NCI-H748 treated with DMSO at 0.1 percent for 48 hours (cell line): ENCODE results near the gene NPEPL1.

ENCODE experiments used
- DNase-seq: peaks from one replicate; lab custom pipeline; 2025; lab: John Stamatoyannopoulos, UW

The NPEPL1 gene

DNA sequence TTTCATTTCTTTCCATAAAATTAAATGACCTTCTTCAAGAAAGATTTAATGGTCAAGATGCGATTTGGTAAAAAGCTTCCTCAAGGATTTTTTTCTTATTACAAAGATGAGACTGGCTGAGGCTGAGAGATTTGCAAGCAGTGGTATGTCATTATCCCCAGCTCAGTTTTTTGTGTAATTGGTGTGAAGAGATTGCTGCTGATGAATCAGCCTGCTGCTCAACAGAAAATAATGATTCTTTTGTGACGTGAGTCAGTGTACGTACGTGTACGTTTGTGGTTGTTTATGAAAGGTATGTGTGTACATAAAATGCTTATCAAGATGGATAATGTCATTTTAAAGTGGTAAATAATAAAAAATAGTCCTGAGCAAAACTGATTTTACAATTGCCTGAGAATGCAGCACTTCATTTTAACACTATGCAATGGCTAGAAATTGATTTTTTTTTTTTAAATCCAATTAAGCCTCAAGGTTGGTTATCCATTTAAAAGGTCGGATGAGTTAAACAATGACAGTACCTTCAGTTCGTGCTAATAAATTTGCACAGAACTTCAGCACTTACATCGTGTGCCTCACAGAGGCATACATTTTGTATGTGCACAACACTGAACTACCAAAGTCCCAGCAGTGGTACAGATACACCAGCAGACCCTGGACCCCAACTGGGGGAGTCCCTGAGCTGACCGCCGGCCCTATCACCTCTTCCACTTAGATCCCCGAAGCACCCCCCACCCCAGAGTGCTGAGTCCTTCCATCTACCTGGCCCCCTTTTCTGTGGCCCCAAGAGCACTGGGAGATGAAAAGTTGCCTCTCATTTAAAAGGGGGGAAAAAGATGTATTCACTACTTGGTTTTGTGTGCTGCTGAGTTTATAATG, 9.7 kb upstream of the NPEPL1 start:
- no peak for DNase-seq

DNA sequence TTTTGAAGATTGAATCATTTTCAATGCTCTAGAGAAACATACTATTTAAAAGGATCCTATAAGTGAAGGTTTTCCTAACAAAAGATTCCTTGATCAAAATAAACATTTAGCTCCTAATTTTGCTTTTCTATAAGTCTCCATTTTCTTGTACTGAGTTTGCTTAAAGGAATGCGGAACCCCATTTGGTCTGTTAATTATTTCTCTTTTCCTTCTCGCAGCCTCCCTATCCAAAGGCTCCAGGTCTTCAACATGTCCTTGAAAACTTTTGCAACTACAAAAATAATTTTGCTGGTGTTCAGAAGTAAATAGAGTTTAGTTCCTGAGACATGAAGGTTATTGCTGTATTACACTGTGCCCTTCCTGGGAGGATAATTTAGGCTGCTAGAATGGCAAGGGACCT, 8.3 kb upstream of the NPEPL1 start:
- DNase-seq: no peak

DNA sequence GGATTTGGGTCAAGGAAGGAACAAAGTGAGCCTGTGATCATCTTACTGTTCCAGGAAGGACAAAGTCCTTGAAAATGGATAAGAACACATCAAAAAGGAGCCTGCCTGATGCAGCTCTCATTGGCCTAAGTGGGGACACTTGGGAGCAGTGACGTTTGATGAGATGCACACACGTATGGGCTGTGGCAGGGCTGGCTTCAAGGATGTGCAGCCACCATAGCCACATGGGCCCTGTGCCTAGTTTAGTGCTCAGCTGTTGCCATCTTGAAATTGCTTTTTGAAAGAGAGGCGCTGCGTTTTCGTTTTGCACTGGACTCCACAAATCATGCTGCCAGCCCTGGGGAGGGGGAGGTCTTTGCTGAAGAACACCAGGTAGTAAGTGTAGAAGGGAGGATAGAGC, 6.6 kb upstream of the NPEPL1 start:
- no peak for DNase-seq

DNA sequence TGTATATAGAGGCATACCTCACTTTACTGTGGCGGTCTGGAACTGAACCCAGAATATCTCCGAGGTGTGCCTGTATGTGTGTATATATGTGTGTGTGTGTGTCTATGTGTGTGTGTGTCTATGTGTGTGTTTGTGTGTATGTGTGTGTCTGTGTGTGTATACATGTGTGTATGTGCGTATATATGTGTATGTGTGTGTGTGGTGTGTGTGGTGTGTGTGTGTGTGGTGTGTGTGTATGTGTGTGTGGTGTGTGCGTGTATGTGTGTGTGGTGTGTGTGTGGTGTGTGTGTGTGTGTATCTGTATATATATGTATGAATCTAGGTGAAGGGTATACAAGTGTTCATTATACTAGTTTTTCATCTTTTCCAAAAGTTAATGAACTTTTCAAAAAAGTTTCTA, 4.2 kb upstream of the NPEPL1 start:
- DNase-seq: no peak

DNA sequence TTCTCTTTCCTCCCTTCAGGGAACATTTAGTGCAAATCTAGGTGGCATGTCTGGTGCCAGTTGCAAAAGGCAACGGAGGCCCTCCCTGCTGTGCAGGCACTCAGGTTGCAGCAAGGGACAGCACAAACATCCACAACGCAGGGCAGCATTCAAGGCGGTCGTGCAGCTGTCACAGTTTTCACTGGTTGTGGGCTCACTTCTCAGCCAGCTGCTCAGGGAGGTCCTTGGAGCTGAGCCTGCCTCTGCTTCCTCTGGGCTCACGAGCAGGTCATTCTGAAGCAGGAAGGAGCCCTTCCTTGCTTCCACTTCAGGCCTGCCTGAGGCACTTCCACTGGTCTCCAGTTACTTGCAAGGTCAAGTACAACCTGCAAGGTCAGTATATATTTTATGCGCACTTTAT, 3.8 kb upstream of the NPEPL1 start:
- DNase-seq: no peak

DNA sequence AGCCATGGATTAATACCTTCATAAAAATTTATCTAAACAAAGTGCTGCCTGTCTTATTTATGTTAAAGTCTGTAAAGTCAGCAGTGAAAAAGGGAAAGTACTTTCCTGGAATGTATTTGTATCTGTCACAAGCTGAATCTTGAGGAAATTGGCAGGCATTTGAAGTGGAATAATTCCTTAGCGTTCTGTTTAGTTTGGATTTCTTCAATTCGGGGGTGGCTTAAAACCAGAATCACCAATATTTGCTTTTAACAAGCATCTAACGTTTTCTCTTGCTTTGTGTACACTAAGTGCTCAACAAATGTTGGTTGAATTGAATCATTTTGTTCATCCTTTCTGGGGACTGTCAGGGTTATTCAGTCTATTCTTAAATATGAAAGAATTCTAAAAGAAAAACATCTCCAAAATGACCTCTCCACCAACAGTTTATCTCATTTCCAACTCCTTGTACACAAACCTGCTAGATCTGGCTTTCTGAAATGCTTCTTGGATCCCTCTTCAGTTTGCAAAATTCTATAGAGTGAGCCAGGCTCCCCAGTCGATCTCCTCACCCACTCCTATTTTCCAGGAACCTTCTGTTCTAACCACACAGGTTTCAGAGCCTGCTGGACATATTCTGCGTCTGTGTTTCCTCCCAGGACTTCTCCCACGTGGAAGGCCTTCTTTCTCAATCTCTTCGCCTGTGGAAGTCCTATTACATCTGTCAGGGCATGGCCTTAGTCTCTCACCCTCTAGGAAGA, 2.0 kb upstream of the NPEPL1 start:
- DNase-seq: no peak

DNA sequence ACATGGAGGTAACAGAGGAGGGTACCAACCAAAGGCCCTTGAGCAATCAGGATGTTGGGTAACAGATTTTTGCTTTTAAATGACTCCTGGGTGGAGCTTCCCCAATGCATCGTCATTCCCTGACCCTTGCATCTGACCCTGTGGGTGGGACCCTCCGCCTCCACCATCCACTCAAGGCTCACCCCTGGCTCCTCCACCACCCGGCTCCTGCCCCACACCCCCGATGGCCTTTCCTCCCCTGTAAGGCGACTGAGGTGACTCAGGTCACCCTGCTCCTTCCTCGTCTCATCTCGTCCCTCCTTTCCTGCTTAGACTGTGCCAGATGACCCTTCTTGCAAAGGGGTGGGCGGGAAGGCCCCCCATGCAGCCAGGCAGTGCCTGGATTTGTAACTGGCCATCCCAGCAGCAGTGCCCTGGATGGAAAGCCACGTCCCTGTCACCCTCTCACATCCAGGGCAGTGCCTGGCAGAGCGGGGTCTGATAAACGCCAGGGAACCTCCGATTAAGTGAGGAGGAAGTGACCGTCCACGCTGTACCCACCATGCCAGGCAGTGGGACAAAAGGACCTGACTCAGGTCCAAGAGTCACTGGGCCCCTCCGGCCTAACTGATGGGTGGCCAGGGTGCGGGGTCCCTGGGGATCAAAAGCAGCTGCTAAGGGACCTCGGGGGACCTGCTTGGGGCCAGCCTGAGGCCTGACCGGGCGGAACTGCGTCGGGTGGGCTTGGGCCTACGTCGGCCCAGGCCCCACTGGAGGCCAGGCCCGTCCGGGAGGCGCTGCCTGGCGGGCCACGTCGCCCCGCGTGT, 624 bp upstream of the NPEPL1 start:
- no peak for DNase-seq

DNA sequence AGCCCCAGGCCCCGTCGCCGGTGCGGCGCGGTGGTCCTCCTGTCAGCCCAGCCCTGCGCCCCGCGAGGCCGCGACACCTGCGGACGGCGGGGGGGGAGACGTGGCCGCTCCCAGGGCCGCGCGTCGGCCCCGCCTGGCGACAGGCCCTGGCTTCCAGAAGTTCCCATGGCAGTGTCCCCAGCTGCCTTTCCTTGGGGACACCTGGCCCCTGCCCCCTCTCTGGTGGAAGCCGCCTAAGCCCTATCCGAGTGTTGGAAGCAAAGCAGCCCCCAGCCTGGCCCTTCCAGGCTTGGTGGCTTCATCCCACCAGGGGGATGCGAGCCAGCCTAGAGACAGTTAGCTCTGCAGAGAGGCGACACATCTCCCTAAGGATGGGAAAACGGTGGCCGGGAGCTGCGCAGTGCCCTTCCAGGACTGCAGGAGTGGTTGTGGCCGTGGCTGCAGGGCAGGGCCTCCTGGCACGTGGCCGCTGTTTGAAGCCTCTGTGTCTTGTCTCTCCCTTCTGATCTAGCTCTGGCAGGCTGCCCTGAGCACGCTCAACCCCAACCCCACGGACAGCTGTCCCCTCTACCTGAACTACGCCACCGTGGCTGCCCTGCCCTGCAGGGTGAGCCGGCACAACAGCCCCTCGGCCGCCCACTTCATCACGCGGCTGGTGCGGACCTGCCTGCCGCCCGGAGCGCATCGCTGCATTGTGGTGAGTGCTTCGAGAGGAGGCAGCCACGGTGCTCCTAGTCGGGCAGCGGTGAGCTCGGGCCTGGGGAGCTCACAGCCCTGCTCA, 816 bp downstream of the NPEPL1 start:
- DNase-seq: no peak

DNA sequence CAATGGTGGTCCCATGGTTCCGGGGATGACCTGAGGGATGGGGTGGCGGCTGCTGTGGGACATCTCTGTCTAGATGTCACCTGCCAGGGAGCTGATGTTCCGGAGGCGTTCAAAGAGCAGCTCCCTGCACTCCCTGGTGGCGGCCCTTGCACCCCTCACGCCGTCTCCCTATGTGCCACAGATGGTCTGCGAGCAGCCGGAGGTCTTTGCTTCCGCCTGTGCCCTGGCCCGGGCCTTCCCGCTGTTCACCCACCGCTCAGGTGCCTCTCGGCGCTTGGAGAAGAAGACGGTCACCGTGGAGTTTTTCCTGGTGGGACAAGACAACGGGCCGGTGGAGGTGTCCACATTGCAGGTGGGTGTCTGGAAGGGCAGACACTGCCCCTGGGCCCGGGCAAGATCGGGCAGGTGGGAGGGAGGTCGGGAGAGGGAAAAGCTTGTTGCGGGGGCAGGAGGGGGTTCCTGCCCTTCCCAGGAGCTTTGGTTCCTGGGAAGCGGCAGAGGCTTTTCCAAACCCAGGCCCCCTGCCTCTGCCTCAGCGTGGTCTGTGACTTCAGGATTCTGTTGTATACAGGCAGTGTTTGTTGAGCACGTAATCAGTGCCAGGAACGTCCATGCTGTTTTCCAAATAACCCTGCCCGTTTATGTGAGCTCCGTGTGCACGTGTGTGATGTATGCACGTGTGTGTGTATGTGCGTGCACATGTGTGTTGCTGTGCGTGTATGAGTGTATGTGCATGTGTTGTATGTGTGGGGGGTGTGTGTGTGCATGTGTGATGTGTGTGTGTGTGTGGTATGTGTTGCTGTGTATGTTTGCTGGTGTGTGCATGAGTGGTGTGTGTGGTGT, 1.9 kb downstream of the NPEPL1 start:
- DNase-seq: no peak

DNA sequence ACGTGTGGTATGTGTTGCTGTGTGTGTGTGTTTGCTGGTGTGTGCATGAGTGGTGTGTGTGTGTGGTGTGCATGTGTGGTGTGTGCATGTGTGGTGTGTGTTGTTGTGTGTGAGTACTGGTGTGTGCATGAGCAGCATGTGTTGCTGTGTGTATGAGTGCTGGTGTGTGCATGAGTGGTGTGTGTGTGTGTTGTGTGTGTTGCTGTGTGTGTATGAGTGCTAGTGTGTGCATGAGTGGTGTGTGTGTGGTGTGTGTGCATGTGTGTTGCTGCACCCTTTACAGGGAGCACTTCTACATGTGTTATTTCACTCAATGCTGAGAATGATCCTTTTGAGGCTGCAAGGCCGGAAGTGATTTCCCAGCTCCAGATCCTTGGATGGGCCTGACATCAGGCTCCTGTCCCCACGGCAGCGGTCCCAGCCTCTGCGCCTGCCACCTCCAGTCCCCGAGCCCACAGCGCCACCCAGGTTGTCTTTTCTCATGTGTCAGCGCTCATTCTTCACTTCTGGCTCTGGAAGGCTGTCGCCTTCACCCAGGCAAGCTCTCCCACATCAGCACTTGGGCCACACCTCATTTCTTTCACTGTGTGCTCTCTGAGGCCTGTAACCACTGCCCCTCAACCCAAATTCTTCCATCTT, 2.6 kb downstream of the NPEPL1 start:
- DNase-seq: no peak

DNA sequence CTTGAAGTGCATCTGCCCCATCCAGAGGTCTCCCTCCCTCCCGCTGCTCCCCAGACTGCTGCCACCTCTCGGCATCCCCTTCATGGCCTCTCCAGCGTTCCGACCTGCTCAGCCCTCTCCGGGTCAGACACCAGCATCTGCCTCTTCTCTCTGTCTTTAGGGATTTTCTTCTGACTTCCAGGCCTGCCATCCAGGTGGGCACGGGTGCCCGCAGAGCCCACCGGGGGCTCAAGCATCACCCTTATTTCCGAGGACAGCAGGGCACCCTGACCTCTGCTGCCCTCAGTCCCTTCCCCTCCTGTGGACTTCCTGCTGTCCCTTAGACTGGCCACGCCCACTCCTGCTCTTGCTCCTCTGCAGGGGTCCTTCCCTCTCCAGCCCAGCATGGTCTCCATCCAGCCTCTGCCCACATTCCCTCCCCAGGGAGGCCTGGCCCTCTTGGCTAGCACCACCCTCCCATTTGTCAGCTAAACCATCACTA, 3.3 kb downstream of the NPEPL1 start:
- DNase-seq: no peak

DNA sequence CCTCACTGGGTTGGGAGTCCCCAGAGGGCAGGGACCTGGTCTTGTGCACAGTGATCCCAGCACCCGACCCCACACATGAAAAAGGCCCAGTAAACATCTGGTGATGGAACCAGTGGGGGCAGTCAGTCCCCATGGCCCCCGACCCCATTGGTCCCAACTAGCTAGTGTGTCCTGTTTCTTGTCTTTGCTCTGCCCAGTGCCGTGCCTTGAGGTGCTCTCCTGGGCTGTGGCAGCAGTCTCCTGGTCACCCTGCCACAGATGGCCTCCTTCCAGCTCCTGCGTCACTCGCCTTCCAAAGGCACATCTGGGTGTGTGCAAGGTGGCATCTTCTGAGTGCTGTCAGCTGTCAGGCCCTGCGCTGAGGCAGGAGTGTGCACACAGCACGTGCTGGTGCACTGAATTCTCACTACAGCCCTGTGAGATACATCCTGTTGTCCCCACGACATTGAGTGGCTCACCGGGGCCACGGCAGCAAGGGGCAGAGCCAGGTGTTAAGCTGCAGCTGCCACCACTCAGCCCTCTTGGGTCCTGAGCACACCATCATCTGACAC, 3.9 kb downstream of the NPEPL1 start:
- no peak for DNase-seq

DNA sequence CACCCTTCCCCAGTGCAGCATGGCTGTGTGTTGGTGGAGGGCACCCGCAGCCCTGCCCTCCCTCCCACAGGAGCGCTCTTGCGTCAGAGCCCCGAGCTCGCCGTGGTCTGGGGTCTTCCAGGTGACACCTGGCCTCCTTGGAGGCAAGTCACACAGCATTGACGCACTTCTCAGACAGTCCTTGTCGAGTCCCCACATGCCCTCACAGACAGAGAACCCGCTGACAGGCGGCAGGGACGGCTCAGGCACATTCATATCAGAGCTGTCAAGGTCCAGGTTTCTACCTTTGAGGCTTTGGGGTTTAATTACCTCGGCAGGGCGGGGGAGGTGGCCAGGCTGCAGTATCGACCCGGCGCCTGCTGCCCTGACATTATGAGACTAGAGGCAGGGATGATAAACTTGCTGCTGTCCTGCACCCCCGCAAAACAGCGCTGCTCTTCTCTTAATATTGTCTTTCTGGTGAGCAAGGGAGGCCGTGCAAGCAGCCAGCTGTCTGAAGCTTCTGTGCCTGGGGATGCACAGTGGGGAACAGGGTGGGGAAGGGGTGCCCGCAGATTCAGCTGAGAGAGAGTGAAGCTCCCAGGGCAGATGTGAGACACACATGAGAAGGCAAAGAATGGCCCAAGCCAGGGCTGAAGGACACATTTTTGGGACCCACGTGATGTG, 4.7 kb downstream of the NPEPL1 start:
- DNase-seq: no peak

DNA sequence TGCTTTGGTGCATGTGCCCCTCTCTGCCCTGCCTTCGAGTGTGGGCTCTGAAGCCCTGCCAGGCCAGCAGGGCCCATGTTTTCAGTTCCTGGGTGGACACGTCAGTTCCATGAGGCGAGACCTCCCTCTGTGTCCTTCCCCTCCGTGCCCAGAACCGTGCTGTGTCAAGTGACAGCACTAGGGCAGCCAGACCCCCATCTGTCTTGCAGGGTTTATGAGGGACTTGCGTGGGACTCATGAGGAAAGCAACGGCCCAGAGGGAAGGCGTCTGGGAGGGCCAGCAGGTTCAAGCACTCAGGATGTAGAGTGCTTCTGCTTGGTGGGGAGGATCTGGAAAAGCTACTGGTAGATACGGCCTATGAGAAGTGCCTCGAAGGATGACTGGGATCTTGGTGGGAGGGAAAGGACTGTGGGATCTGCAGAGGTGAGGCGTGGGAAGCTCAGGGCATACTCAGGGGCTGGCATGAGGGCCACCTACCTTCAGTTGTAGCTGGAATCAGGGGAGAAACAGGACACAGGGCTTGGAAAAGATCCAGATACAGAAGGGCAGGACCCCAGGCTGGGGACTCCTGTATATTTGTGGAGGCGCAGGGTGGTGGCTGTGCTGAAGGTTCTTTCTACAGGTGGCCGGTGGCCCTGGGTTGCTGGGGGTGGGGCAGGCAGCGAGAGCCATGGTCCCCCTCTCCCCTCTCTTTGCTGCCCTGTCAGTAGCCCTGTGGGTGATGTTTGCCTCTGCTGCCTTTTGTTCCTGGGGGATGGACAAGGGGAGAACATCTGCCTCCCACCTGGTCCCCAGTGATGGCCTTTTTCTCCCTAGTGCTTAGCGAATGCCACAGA, 5.5 kb downstream of the NPEPL1 start:
- no peak for DNase-seq

DNA sequence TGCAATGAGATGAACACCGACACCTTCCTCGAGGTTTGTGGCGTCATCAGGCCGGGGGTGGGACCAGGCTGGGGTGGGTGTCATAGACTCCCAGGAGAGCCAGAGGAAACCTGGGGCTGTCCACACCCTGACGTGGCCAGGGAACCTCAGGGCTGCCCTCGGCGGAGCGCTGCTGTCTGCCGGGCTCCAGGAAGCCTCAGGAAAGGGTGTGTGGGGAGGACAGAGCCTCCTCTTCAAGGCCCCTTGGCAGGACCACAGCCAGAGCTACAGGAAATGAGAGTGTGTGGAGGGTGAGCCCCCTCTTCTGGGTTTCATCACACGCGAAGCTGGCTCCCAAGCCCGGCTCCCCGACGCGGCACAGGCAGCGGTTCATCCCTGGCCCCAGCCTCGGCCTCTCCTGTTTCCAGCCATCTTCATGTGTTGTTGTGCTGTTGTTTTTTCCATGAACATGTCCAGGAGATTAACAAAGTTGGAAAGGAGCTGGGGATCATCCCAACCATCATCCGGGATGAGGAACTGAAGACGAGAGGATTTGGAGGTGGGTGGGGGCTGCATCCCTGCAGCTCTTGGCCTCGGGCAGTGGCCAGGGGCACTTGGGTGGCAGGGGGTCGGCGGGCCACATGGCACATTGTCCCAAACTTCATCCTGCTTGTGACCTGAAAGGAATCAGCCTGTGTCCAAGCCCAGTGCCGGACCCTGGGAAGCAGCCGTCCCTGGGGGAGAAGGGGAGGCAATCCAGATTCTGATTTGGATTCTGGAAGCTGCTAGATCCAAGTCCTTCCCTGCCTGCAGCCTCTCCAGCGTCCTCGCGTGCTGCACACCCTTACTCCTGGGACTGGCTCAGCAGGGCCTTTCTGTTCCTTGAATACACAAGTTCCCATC, 6.4 kb downstream of the NPEPL1 start:
- DNase-seq: no peak

DNA sequence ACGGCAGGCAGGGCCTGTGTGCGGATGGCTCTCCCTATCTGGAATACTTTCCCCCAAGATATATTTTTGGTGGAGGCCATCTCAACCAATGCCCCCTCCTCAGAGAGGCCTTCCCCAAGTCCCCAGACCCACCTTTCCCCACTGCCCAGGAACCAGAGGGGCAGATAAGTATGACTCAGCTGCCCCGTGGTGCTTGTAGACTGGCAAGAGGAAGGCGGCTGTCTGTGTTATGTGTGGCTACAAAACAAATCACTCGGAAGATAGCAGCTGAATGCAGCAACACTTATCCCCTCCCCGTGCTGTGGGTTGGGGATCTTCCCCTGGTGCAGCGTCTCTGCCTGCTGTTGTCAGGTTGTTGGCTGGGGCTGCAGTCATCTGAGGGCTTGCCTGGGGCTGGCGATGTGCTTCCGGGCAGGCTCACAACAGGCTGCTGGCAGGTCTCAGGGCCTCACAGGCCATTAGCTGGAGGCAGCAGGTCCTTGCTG, 7.1 kb downstream of the NPEPL1 start:
- DNase-seq: no peak

DNA sequence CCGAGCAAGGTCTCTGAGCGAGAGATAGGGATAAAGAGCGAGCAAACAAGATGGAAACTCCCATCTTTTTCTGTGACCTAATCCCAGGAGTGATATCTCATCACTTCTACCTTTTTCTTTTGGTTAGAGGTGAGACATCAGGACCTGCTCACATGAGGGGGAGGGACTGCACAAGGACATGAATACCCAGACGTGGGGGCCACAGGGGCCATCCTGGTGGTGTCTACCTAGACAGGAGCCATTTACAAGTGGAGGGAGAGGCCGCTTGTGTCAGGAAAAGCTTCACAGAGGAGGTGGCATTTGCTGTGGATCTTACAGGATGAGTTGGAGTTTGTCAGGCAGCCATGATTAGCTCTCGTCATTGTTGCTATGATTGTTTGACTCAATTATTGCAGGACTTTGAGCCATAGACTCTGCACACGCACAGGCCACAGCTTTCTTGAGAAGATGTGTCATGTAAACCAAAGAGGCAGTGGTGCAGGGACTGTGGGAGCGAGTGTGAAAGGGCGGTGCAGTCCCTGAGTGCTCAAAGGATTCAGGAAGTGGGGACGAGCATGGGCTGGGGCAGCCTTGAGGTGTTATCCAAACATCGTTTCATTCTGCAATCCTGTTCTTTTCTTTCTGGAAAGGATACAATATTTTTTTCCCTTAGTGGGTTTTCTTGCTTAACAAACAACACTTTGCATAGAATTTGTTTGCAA, 7.7 kb downstream of the NPEPL1 start:
- DNase-seq: no peak
